GM19043 (cell line): ENCODE data around the gene PPM1L.

Experiments
- ATAC-seq: cut with Tn5 transposase; IDR thresholded peaks from one replicate; pipeline ENCODE4 v1.9.1; 2021; ENCODE audit warnings: low read depth; ENCODE audit not compliant: unreplicated experiment

PPM1L gene

DNA sequence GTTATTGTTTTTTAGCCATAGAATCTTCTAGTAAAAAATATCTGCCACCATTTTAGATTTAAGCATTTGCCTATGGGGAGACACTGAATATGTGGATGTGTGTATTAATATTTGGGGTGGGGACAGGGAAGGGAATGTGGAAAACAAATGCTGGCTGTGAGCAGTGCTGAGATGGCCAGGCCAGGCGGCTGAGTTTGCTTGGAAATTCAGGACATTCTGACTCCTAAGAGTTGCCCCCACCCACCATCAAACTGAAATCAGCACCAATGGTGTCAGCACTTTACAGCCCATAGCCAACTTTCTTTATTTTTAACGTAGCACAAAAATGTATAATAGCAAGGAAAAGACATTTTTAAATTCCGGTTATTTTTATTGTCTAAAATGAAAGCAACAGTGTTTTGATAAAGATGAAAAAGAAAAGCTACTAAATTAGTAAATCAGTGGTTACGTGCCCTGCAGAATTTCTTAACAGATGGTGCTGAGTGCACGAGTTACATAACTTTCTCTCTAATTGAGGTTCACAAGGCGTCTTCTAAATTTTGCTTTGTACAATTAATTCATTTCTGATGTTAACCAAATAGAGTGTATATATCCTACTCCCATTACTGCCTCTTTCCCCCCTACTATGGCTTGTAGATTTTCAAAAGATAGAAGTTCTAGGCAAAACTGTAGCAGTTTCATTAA is 315.1 kb downstream of the PPM1L start:
- ATAC-seq: no peak

- ATAC-seq: no peak
Measured at GRCh38 chr3:161072211-161072621, 316.2 kb downstream of the PPM1L start.

- no peak for ATAC-seq
Measured at GRCh38 chr3:161072751-161073150, 316.7 kb downstream of the PPM1L start.

DNA sequence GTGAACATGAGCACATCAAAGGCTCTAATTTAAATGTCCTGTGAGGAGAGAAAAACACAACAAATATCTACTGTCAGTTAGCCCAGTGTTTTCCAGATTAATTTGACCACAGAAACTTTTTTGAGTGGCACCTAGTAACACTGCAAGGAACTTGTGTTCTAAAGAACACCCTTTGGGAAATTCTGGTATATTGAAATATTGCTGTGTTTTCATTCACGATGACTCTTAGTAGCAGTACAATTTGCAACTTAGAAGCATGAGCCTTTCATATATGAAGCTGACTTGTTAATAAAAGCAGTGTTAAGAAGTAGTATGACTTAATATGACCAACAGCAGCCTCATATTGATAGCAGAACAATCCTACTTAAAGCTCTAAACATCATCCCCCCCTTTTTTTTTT is 317.1 kb downstream of the PPM1L start:
- no peak for ATAC-seq

DNA sequence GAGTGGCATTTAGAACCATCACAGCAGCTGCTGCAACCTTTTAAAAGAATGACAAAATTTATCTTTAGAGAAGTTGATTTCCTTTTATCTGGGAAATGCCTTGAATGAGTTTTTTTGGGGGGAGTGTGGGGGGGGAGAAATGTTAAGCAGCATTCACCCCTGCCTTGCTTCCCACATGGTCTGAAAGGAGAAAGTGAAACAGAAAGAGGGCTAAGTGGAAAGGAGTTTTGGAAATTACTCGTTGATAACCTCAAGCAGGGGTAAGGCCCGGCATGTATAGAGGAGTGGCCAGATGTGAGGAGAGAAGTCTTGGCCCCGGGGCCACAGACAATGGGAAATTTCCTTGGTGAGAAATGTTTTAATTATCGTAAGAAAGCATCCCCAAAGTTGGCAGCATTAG is 325.6 kb downstream of the PPM1L start:
- ATAC-seq: peak; percentile 82

- peak; percentile 30 for ATAC-seq
Measured at GRCh38 chr3:161082063-161082462, 326.0 kb downstream of the PPM1L start.

- no peak for ATAC-seq
Measured at GRCh38 chr3:161083131-161083530, 327.1 kb downstream of the PPM1L start.

GRCh38 chr3:161084277-161084676 is 328.2 kb downstream of the PPM1L start:
- ATAC-seq: no peak

DNA sequence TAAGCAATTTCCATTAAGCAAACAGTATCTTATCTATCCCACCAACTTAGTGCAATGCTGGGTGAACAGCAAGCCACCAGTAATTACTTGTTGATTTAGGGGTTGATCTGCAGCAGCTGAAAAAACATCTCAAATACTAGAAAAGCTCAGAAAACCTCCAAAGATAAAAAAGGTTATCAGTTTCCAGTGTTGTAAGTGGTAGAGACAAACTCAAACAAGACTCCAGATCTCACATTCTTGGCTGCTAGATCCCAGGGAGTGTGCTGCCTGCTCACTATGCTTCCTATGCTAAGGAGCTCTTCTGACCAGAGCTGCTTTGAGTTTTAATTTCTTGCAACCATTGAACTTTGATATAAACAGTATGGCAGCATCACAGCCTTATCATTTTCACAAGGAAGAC is 337.9 kb downstream of the PPM1L start:
- ATAC-seq: no peak

DNA sequence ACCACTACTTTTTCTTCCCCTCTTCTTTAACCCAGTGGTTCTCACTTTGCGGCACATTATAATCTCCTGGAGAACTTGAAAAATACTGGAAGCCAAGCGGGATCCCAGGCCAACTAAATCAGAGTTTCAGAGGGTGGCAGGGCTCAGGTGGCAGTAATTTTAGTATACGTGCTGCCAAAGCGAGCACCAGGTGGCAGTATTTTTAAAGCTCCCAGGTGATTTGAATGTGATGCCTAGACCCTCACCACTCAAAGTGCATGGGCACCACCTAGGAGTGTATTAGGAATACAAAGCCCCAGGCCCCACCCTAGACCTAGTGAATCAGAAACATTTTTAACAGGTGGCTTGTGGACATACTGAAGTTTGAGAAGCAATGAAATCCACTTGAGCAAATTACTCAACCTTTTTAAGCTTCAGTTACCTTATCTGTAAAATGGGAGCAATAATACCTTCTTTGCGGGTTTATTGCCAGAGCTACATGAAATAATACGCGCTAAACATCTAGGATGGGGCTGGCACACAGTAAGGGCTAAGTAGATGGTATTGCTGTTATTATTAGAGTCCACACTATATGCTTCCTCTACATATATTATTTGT is 340.8 kb downstream of the PPM1L start:
- ATAC-seq: no peak

- ATAC-seq: no peak
Measured at GRCh38 chr3:161100994-161101393, 345.0 kb downstream of the PPM1L start.

GRCh38 chr3:161101609-161102008 is 345.6 kb downstream of the PPM1L start:
- no peak for ATAC-seq

- no peak for ATAC-seq
Measured at GRCh38 chr3:161103776-161104385, 347.9 kb downstream of the PPM1L start.

- peak; percentile 68 for ATAC-seq
Measured at GRCh38 chr3:161104561-161105551, 348.8 kb downstream of the PPM1L start, which contains the start of gene B3GALNT1. Gene B3GALNT1, minus strand, starts transcription at chr3:161105349. Its CDS starts 18,595 bp downstream, at chr3:161086754.

GRCh38 chr3:161107311-161107710 is 351.3 kb downstream of the PPM1L start:
- ATAC-seq: no peak

- ATAC-seq: no peak
Measured at GRCh38 chr3:161108840-161109239, 352.8 kb downstream of the PPM1L start.

GRCh38 chr3:161117646-161118045 is 361.6 kb downstream of the PPM1L start:
- no peak for ATAC-seq

GRCh38 chr3:161126495-161126894 is 370.5 kb downstream of the PPM1L start:
- no peak for ATAC-seq
